NT2/D1 (cell line): ENCODE results near the gene S1PR1.

ENCODE experiments used
- SUZ12 ChIP-seq: IDR thresholded peaks from 2 replicates; pipeline ENCODE4 v1.6.1; 2011; ENCODE audit not compliant: insufficient read length, insufficient read depth; ENCODE audit errors: extremely low read depth
- YY1 ChIP-seq: IDR thresholded peaks from 2 replicates; pipeline ENCODE4 v1.6.1; 2011; ENCODE audit not compliant: insufficient read length, insufficient read depth
- ZNF274 ChIP-seq: IDR thresholded peaks from 2 replicates; pipeline ENCODE4 v1.6.1; 2011; ENCODE audit warnings: mild to moderate bottlenecking, low read depth, low read length

GRCh38 chr1:101216623-101217022 lies 20.2 kb upstream of the S1PR1 start:
- TF ChIP-seq SUZ12 (no peak), YY1 (no peak), ZNF274 (no peak)
